PC-9 (cell line): ENCODE data around the gene VPS29.

ENCODE experiments used
- CTCF ChIP-seq: fragments of 200-600 bp; sonication (generic); conservative IDR thresholded peaks from 2 replicates; pipeline ENCODE4 v1.6.1; 2017; ENCODE audit warnings: mixed run types, antibody characterized with exemption, mild to moderate bottlenecking, moderate library complexity
- EZH2 ChIP-seq: fragments of 200-600 bp; sonication (generic); IDR thresholded peaks from 2 replicates; pipeline ENCODE4 v1.8.0; 2017; ENCODE audit warnings: antibody characterized with exemption, low read depth

DNA sequence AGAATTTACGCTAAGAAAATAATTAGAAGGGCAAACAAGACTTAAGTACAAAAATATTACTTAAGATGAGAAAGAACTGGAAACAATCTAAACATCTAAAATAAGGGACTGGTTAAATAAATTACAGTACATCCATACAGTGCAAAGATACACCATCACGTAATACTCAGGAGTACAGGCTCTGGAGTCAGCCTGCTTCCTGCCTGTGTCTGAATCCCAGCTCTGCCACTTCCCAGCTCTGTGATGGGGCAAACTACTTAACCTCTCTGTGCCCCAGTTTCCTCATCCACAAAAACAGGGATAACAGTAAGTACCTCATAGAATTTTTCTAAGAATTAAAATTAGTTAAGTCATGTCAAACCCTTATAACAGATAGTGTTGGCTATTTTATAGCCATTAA, 45.2 kb upstream of the VPS29 start:
- TF ChIP-seq CTCF (no peak), EZH2 (no peak)
